Measurements from ENCODE around the gene ST6GALNAC1.

Gene ST6GALNAC1

DNA sequence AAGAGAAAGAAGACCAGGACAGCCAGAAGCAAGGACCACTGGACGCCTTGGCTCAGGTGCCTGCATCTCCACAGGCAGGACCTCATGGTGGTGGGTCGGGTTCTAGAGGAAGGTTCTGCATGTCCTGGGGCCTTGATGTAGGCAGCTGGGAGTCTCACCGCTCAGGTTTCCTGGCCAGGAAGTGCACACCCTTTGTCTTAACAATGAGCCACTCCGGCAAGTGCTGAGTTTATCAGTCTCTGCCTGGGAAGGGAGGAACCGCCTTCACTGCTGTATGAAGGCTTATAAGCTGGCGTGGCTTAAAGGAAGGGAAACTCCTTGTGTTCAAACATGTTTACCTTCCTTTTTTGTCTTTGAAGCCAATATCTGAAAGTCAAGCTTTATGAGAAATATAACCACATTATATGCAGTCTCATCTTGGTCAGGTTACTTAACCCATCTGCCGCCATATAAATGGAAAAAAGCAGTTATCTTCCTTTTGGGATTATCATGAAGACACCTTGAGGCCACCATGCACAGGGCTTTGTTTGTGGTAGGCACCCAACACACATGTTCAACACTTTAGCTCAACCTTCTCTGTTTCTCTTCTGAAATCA lies at the start of gene ST6GALNAC1:
ST6GALNAC1 (minus strand) TSS at position 205 of the 596 bp plus-strand sequence; CDS start at position 86, 119 bp downstream.
- DNase-seq (ENCODE audit: low read depth in 3 of 3), result no peak

DNA sequence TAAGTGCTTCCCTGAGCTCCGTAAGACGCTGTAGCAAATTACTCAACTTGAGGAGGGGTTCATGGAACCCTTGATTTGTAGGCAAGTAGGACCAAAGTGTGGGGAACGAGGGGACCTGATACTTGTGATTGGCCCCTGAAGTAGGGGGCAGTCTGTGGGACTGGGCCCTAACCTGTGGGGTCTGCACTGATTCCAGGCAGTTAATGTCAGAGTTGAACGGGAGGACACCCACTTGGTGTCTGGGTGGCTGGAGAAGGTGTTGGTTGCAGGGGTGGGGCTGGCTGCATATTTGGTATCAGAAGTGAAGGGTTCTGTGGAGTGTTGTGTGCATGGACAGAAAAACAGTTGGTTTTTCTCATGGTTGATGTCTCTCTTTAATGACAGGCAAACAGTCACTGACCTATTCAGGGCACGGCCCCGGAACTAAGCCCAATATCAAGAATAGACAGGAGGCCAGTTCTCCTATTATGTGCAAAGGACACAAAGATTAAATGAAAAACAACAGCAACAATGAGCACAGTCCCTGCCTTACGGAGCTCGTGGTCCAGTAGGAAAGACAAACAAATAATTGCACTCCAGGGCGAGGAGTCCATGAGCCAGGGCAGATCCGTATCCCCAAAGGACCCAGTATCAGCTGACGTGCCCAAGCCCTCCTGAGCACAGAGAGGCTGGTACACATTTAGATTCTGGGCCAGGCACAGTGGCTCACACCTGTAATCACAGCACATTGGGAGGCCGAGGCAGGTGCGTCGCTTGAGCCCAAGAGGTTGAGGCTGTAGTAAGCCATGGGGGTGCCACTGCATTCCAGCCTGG lies 48.0 kb upstream of the ST6GALNAC1 start:
- DNase-seq (ENCODE audit: low read depth in 3 of 3), result no peak

- no peak for DNase-seq (ENCODE audit: low read depth in 3 of 3)
Measured at GRCh38 chr17:76690596-76691280, 47.2 kb upstream of the ST6GALNAC1 start.

GRCh38 chr17:76689859-76690258 lies 46.3 kb upstream of the ST6GALNAC1 start:
- no peak for DNase-seq (ENCODE audit: low read depth in 3 of 3)

- no peak for DNase-seq (ENCODE audit: low read depth in 3 of 3)
Measured at GRCh38 chr17:76688165-76688622, 44.6 kb upstream of the ST6GALNAC1 start.

- DNase-seq (ENCODE audit: low read depth in 3 of 3), result no peak
Measured at GRCh38 chr17:76687298-76688164, 44.0 kb upstream of the ST6GALNAC1 start.

GRCh38 chr17:76686538-76687297 lies 43.2 kb upstream of the ST6GALNAC1 start:
- DNase-seq (ENCODE audit: low read depth in 3 of 3), result no peak

DNA sequence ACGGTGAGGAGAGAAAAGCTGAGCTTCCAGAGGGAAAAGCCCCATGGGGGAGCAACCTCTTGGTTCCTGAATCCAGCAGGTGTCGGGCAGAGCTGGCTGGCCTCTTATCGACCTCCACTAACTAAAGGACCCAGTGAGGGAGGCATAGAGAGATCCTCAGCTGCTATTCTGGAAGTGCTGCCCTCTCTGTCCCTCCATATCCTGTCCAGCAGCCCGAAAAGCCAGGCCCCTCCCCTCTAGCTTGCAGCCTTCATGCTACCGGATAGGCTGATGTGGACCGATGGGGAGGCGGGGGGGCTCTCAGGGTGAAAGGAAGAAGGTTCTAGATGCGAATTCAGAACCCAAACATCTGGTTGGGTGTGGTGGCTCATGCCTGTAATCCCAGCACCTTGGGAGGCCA lies 42.3 kb upstream of the ST6GALNAC1 start:
- no peak for DNase-seq (ENCODE audit: low read depth in 3 of 3)

- DNase-seq (ENCODE audit: low read depth in 3 of 3), result no peak
Measured at GRCh38 chr17:76685366-76685765, 41.8 kb upstream of the ST6GALNAC1 start.

DNA sequence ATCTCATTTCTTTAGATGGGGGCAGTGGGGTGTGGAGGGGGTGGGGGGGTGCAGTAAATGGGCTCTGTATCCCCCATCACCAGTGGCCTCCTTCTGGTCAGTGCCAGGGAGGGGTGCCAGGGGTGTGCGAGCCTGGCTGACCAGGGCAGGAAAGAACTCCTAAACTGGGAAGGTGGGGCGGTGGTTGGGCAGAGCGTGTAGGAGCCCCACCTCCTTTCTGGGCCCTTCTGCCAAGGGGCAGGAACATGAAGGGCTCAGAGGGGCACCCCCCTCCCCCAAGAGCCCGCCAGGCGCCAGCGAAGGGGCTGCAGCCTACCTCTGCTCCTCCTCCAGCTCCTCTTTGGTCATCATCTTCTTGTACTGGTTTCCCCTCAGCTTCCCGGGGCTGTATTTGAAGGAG lies 41.2 kb upstream of the ST6GALNAC1 start:
- DNase-seq (ENCODE audit: low read depth in 3 of 3), result no peak

- no peak for DNase-seq (ENCODE audit: low read depth in 3 of 3)
Measured at GRCh38 chr17:76683921-76684745, 40.6 kb upstream of the ST6GALNAC1 start.

GRCh38 chr17:76683011-76683755 lies 39.6 kb upstream of the ST6GALNAC1 start:
- no peak for DNase-seq (ENCODE audit: low read depth in 3 of 3)

DNA sequence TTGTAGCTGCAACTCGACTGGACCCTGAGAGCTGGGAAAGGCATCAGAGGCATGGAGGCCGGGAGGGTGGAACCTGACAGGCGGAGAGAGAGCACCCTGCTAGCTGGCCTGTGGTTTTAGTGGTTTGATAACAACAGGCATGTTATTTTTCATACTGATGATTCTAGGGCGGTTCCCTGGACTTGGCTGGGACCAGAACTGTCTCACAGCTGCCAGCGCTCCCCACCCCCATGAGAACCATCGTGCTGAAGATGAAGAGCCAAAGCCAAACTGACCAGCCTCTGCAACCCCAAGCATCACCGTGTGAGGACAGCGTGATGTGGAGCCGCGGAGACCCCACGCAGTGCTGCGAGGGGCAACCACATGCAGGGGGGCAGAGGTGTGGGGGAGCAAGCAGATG lies 38.7 kb upstream of the ST6GALNAC1 start:
- DNase-seq (ENCODE audit: low read depth in 3 of 3), result no peak

DNA sequence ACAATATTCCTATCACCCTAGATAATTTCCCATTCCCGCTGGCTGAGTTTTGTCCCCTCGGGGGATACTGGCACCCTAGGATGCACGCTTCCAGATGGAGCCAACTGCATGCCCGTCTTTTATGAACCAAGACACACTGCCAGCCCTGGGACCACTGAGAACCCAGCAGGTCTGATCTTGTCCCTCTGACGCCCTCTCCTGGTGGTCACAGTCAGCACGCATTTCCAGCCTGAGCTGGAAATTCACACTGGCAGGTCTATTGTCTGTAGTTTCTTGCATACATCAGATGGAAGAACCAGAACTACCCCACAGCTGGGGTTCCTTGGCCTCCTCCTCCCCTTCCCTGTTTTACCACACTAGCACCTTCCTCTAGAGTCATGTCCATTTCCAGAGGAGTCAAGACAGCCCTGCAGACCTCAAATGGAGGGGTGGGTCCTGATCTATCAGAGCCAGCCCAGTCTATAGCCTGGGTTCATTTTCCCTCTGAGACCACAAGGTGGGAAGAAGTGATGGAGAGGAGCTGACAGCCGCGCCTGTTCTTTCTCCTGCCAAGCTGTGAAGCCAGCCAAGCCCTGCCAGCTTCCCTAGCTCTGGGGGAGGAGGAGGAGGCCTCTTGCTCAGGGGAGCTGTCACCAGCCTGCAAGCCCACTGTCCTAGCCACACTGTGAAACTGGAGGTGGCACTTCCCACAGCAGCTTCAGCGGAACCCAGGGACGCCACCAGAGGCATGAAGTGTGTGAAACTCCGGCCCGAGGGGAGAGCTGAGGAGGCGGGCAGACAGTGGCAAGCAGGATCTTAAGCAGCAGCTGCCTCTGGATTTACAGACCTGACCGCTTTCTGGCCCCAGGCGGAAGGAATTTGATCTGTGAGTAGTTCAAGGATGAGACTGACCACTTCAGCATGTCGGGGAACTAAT lies 37.9 kb upstream of the ST6GALNAC1 start:
- DNase-seq (ENCODE audit: low read depth in 3 of 3), result peak; percentile 25 to 58 (median 41)

GRCh38 chr17:76679239-76679638 lies 35.7 kb upstream of the ST6GALNAC1 start:
- no peak for DNase-seq (ENCODE audit: low read depth in 3 of 3)

- DNase-seq (ENCODE audit: low read depth in 3 of 3), result no peak
Measured at GRCh38 chr17:76678330-76678729, 34.8 kb upstream of the ST6GALNAC1 start.

- no peak for DNase-seq (ENCODE audit: low read depth in 3 of 3)
Measured at GRCh38 chr17:76677406-76677805, 33.8 kb upstream of the ST6GALNAC1 start.

DNA sequence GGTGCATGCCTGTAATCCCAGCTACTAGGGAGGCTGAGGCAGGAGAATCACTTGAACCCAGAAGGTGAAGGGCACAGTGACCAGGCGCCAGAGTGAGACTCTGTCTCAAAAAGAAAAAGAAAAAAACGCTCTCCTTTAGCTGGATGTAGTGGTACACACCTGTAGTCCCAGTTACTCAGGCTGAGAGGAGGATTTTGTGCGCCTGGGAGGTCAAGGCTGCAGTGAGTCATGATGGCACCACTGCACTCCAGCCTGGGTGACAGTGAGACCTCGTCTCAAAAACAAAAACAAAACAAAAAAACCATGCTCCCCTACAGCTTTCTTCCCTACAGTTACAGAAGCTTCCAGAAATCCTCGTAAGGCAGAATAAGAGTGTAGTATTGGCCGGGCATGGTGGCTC lies 33.1 kb upstream of the ST6GALNAC1 start:
- DNase-seq (ENCODE audit: low read depth in 3 of 3), result no peak
